D721Med (cell line): ENCODE results near the gene LRRC37A3.
A peak's percentile ranks its signal among the peaks of the same experiment; 100 is the strongest.
"Not testable (repeated sequence)": the region's sequence is repeated elsewhere in the genome, so short reads cannot be mapped to it uniquely, and the experiment has no call there.

Source experiments
- DNase-seq: peaks from one replicate; pipeline ENCODE4 v3.0.0; 2011; ENCODE audit warnings: low spot score; ENCODE audit not compliant: insufficient read length
- FAIRE-seq: peaks from 2 replicates; lab custom pipeline; 2011; peaks lifted over from hg19 to GRCh38; lab: Jason Lieb, UNC
- TF ChIP-seq, protein P1 (sequence below): IDR thresholded peaks from 2 replicates; pipeline ENCODE4 v1.5.1; 2012; ENCODE audit warnings: mild to moderate bottlenecking, control low read depth; ENCODE audit not compliant: insufficient read depth; ENCODE audit errors: missing control alignments

Gene LRRC37A3

DNA sequence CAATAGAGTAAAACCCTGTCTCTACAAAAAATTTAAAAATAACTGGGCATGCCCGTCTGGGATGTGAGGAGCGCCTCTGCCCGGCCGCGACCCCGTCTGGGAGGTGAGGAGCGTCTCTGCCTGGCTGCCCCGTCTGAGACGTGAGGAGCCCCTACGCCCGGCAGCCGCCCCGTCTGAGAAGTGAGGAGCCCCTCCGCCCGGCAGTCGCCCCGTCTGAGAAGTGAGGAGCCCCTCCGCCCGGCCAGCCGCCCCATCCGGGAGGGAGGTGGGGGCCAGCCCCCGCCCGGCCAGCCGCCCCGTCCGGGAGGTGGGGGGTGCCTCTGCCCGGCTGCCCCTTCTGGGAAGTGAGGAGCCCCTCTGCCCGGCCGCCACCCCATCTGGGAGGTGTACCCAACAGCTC is 45.1 kb downstream of the LRRC37A3 start:
- not testable (repeated sequence) for DNase-seq, FAIRE-seq

DNA sequence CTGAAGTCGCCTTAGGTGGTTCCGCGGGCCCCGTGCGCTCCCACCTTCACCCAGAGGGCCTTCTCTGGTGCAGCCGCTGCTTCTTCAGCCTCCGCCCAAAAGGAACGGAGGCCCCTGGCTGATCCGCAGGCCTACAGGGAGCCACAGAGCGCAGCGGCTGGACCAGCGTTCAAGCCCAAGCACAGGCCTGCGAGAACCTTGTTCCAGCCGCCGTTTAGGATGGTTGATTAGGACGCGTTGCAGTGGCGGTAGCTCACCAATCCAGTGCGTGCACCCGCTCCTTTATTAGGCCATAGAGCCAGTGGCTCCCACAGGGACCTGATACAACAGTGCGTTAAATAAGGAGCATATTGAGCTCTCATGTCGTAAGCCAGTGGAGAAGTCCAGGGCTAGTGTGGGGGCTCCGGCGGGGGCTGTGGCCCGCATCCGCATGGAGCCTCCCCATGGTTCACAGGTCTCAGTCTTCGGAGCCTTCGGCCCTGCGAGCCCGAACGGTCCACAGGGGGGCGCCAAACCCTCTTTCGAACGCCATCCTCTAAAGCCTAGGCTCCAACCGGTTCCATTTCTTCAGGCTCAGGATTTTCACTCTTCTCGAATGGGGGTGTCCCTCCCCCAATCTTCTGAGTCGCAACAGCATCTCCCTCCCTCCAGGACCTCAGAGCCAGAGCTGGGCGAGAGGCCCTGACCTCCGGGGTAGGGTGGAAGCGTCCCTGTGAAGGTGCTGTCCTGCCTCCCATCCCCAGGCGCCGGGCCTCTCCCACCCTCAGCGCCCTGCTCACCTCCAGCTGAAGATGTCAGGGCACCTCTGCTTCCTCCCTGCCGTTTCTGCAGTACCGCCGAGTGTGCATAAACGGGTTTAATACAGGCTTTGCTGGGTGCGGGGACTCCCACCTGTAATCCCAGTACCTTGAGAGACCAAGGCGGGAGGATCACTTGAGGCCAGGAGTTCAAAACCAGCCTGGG is 71.5 kb downstream of the LRRC37A3 start:
- FAIRE-seq = not testable (repeated sequence)
- TF ChIP-seq, protein P1, sequence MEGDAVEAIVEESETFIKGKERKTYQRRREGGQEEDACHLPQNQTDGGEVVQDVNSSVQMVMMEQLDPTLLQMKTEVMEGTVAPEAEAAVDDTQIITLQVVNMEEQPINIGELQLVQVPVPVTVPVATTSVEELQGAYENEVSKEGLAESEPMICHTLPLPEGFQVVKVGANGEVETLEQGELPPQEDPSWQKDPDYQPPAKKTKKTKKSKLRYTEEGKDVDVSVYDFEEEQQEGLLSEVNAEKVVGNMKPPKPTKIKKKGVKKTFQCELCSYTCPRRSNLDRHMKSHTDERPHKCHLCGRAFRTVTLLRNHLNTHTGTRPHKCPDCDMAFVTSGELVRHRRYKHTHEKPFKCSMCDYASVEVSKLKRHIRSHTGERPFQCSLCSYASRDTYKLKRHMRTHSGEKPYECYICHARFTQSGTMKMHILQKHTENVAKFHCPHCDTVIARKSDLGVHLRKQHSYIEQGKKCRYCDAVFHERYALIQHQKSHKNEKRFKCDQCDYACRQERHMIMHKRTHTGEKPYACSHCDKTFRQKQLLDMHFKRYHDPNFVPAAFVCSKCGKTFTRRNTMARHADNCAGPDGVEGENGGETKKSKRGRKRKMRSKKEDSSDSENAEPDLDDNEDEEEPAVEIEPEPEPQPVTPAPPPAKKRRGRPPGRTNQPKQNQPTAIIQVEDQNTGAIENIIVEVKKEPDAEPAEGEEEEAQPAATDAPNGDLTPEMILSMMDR = peak; percentile 60
- peak; percentile 36 for DNase-seq

DNA sequence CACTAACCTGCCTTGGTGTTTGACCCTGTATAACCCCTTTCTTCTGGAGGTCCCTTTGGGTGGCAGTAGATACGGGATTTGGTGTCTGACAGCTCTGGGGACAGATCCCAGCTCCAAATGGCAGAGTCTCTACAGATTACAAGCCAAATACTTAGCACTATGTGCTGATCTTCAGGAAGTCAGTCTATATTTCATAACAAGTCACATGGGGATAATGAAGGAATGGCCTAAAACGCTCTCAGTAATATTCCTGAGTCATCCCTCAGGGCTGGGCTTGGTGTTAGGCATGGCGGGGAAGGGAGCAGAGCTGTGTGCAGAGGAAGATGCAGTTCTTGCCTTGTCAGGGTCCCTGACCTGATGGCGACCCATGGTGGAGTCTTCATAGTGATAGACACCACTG is 72.4 kb downstream of the LRRC37A3 start:
- FAIRE-seq, DNase-seq: not testable (repeated sequence)

DNA sequence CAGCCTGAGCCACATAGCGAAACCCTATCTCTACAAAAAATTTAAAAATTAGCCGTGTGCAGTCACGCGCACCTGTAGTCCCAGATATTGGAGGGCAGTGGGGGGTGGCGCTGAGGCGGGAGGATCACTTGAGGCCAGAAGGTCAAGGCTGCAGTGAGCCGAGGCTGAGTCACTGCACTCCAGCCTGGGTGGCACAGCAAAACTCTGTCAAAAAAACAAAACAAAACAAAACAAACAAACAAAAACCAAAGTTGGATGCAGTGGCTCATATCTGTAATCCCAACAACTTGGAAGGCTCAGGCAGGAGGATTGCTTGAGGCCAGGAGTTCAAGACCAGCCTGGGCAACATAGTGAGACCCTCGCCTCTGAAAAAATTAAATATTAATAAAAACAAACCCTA is 75.4 kb downstream of the LRRC37A3 start:
- FAIRE-seq, DNase-seq: not testable (repeated sequence)

DNA sequence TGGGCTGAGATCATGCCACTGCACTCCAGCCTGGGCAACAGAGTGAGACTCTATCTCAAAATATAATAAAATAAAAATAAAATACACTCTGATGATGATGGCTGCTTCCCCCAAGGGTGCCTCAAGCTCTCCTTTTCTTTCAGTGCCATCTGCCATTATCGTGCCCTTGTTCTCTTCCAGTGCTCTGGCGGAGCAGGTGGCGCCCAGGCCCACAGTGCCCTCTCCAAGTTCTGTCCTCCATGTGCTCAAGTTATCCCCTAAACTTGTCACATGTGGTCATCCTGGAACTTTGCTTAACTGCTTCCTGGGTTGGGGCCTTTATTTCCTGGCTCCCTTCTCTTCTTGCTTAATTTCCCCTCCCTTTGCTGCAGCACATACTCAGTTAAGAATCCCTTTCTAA is 76.4 kb downstream of the LRRC37A3 start:
- FAIRE-seq, DNase-seq: not testable (repeated sequence)

DNA sequence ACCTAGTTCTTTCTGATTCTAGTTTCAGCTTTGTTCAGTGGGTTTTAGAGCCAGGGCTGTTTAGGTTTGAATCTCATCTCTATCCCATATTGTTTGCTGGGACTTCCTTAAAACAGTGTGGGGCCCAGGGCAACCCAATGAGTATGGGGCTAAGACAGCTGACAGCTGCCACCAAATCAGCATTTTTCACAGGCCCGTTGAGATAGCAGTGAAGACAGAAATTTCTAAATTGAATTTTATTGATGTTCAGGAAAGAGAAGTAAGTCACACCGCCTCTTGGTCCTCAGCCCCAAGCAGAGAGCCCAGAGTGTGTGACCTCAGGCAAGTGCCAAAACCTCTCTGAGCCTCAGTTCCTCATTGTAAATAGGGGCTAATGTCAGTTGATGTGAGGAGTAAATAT is 78.3 kb downstream of the LRRC37A3 start:
- not testable (repeated sequence) for FAIRE-seq, DNase-seq

DNA sequence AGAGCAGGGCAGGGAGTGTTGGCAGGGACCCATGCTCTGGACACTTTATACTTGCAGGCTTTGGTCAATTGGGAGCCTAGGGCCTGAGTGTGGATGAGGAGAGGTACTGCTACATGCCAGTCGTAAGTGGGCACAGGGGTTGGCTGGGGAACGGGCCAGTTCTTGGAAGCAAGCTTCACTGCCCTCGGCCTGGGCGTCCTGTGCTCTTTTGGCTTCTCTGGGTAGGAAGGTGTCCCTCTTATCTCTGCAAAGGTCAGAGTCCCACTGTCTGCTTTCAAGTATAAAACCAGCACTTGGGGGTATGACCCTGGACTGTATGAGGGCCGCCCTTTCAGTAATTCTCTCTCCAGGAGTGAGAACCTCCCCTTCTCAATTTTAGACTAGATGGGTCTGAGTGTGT is 80.8 kb downstream of the LRRC37A3 start:
- DNase-seq, FAIRE-seq: not testable (repeated sequence)

DNA sequence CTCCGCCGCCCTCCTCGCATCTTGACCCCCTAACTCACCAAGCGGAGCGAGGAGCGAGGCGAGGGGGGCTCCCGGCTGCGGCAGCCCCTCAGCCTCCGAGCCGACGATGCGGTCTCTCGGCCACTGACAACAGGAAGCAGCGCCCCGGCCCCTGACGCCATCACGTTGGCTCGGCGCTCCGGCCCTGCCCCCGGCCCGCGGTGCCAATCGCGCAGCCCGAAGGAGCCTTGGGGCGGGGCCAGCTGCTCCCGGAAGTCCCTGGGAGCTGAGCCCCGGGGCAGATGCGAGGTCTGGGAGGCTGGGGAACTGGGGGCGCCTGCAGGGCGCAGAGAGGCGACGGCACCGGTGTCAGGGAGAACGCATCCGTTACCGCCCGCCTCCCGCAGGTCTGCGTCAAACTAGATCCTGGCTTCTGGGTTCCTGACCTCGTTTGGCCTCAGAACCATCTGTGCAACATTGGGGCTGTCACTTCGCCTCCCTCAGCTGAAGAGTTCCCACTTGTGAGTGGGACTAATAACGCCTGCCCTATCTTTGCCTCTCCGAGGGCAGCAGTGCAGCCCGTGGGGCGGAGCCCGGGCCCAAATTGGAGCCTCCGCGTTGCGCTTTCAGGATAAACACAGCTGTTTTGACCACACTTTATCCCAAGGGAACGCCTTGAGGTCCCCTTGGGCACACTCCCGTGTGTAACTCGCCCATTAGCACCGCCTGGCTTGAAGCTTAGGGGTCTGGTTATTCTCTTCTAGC is 82.1 kb downstream of the LRRC37A3 start:
- DNase-seq = peak; percentile 54
- FAIRE-seq = not testable (repeated sequence)

DNA sequence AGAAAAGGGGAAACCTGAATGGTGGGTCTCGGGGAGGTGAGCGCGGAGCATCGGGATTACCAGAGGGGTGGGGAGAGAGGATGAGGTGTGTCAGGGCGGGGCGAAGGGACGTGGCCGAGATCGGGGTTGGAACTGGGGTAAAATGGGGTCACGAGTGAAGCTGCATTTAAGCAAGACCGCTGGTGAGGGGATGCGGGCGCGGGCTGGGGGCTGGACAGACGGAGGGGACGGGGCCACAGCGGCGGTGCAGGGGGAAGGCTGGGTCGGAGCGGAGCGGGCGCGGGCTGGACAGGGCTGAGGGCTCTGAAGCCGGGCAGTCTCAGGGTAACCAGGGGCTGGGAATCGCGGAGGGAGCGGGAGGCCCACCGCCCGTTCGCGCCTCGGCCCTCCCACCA is 82.7 kb downstream of the LRRC37A3 start:
- not testable (repeated sequence) for FAIRE-seq, DNase-seq

DNA sequence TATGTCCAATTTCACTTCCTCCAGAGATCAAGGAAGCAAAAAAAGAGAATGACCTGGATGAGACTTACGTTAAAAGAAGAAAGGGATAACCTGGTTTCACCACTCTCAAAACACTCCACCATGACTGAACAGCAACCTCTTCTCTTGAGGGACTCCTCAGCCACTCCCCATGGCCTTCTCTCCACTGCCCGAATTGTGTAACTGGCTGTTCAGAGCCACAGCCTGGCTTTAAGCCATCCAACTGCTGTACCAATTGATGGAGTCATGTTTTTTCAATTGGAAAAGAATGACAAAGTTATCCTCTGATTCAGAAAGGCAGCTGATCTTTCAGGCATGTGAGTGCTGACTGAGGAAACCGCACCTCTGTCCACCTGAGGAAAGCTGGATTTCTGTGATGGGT is 85.2 kb downstream of the LRRC37A3 start:
- not testable (repeated sequence) for FAIRE-seq, DNase-seq

DNA sequence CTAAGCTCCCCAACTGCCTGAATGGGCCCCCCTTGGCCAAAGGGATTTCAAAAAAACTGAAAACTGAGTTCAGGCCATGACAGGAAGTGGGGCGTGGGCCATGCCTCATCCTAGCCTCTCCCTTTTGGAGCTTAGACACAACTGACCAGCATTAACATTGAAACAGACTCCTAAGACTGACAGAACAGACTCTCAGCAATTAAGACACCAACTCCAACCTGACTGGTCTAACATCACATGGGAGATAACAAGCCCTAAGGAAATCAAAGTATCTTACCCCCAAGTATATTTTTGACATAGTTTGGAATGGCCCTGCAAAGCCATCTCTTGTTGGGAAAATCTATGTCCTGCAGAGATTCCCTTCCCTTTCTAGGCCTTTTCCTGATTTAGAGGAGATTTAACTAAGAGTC is 88.6 kb downstream of the LRRC37A3 start:
- not testable (repeated sequence) for FAIRE-seq, DNase-seq

DNA sequence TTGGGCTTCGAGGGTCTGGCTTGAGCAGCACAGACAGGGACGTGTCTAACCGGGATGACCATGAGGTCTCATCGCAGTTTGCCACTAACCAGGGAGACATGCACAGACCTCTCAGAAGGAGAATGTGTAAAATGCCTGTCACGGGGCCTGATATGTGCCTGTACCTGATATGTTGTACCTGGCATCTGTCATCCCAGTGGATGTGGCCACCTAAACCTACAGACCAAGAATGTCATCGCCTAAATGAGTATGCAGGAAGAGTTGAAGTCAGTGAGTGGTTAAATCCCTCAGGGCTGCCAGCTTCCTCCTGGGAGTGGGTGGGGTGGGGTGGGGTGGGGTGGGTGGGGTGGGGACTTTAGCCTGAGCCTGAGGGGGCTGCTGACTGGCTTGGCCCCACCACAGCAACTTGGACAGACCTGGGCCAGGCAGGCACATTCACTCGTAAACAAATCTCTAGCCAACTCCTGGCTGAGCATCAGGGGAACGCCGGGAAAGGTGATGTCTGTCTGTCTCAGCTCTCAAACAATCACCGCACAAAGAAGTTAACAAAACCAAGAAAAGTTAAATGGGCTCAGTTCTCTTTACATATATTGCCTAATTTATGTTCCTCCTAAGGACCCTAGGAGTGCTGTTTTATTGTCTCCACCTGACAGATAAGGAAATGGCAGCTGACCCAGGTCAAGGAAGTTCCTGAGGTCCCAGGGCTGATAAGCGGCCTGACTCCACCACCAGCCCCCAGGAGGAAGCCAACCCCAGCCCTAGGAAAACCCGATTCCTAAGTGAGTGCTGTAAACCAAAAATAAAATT is 89.3 kb downstream of the LRRC37A3 start:
- not testable (repeated sequence) for DNase-seq, FAIRE-seq

DNA sequence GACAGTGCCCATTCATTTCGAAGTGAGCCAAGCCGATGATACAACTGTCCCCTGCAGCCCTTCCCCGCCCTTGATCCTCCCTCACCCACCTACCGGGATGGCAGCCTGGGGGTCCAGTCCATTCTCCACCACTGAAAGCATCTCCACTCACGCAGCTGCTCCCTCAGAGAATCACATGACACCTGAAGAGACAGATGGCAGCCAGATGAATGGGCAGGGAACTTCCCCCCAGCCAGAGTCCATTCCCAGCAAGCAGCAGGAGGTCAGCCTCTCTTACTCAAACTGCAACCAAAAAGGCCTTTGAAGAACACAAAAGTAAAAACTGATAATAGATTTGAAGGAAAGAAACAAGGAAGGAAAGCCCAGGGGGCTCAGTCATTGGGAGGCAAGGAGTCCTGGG is 90.2 kb downstream of the LRRC37A3 start:
- DNase-seq, FAIRE-seq: not testable (repeated sequence)

DNA sequence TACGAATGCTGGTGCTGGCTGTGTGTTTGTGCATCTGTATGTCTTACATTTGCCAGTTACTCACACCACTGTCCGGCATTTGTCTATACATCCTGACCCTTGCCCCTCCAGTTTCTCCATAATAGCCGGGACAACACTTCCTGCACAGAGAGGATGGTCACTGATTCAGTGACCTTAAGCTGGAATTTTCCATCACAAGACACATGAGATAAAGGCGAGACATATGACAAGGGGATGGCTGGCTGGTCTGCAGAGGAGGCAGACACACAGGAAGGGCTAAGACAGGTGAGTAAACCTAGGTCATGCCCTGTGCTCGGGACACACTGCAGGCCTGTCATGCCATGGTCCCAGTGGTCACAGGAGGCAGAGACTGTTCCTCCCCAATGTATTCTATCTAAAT is 100.4 kb downstream of the LRRC37A3 start:
- DNase-seq, FAIRE-seq: not testable (repeated sequence)

DNA sequence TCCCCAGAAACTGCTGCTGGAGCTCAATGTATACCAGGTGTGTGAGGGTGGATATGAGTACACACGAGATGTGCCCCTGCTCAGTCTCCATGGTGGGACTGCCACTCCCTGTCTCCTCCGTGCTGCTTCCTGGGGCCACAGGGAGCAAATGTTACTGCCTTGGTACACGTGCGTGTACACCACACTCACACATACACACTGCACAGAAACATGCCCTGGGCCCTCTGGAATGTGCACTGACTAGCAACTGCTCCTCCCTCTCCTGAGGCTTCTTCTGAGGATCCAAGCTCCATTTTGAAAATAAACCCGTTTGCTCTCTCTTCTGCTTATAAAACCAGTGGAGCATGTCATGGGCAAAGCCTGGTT is 103.5 kb downstream of the LRRC37A3 start:
- not testable (repeated sequence) for FAIRE-seq

DNA sequence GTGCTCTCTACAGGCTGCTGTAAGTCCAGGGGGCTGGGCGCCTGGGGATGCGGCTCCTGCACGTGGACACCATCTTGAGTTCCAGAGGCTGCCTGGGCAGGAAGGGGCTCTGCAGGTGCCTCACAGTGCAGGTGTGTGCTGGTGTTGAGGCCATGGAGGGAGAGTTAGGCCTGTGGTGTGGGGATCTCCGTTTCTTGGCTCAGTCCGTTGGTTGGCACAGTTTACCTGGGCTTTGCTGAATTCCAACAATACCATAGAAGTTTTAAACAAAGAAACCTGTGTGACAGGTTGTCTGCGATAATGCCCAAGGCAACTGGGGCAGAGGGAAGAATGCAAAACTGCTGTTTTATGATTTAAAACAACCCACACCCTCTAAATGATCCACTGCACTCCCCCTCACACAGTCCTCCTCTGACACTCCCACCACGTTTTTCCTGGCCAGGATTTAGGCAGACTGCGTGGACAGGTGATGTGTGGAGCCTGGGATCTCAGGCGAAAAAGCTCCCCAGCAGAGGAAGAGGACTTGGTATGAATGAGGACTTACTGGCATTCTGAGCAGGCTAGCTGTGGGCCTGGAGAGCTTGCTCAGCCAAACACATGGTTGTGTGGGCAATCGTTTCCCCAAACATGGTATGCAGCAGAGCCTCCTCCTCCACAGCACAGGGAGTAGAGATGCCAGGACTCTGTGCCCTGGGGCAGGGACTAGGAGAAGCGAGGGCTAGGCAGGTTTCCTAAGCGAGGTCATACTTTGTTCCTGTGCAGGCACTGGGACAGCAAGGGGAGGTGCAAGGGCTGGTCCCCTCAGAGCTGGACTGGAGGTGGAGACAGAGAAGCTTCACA is 104.1 kb downstream of the LRRC37A3 start:
- not testable (repeated sequence) for DNase-seq, FAIRE-seq

More for the DNA sequence above, 103.5 kb downstream of the LRRC37A3 start:
- not testable (repeated sequence) for DNase-seq
